Astrocyte (in vitro differentiated cells and primary cell): ENCODE data around the gene UBTD1. TPM values are rescaled to one million over a fixed set of nuclear protein-coding genes. Genes with fewer than 3 reads are reported as not detected.
"Not testable (repeated sequence)": the region's sequence is repeated elsewhere in the genome, so short reads cannot be mapped to it uniquely, and the experiment has no call there.

Experiments
- DNase-seq: peaks from one replicate; pipeline ENCODE4 v3.0.0-alpha.2; 2010; ENCODE audit warnings: low read depth
- FAIRE-seq: peaks from 2 replicates; lab custom pipeline; 2011; peaks lifted over from hg19 to GRCh38; lab: Jason Lieb, UNC
- H2AFZ ChIP-seq: 2 replicates; pipeline ENCODE4 v1.6.0; 2012; ENCODE audit warnings: low read depth, low read length, inconsistent platforms
- H3K27ac ChIP-seq: 2 replicates; pipeline ENCODE4 v1.5.1; 2011; ENCODE audit warnings: low read depth, low read length, inconsistent platforms
- H3K27me3 ChIP-seq: 2 replicates; pipeline ENCODE4 v1.6.0; 2011; ENCODE audit warnings: low read length, inconsistent platforms; ENCODE audit not compliant: insufficient read depth
- H3K36me3 ChIP-seq: 2 replicates; pipeline ENCODE4 v1.5.1; 2011; ENCODE audit warnings: low read length, inconsistent platforms; ENCODE audit not compliant: insufficient read depth
- H3K4me1 ChIP-seq: 2 replicates; pipeline ENCODE4 v1.5.1; 2011; ENCODE audit warnings: low read length, inconsistent platforms; ENCODE audit not compliant: insufficient read depth
- H3K4me2 ChIP-seq: 2 replicates; pipeline ENCODE4 v1.6.0; 2012; ENCODE audit warnings: low read length, inconsistent platforms
- H3K4me3 ChIP-seq: 2 replicates; pipeline ENCODE4 v1.5.1; 2011; ENCODE audit warnings: low read depth, mild to moderate bottlenecking, low read length, inconsistent platforms; ENCODE audit not compliant: insufficient read depth
- H3K79me2 ChIP-seq: 2 replicates; pipeline ENCODE4 v1.6.0; 2012; ENCODE audit warnings: mild to moderate bottlenecking, low read length, inconsistent platforms; ENCODE audit not compliant: insufficient read depth
- H3K9ac ChIP-seq: 2 replicates; pipeline ENCODE4 v1.6.0; 2012; ENCODE audit warnings: mild to moderate bottlenecking, low read length, inconsistent platforms
- H3K9me3 ChIP-seq: 2 replicates; pipeline ENCODE4 v1.5.1; 2012; ENCODE audit warnings: low read depth, mild to moderate bottlenecking, low read length, inconsistent platforms; ENCODE audit not compliant: insufficient read depth
- H4K20me1 ChIP-seq: 2 replicates; pipeline ENCODE4 v1.6.0; 2012; ENCODE audit warnings: low read length, inconsistent platforms; ENCODE audit not compliant: insufficient read depth
- H3K27ac Mint-ChIP-seq: one replicate; pipeline ENCODE4 v1.8.0; 2021; ENCODE audit warnings: mild to moderate bottlenecking, mixed read lengths; ENCODE audit not compliant: unreplicated experiment
- H3K27me3 Mint-ChIP-seq: one replicate; pipeline ENCODE4 v1.8.0; 2021; ENCODE audit warnings: low read depth, mixed read lengths; ENCODE audit not compliant: unreplicated experiment
- H3K36me3 Mint-ChIP-seq: one replicate; pipeline ENCODE4 v1.8.0; 2021; ENCODE audit warnings: low read depth, mixed read lengths; ENCODE audit not compliant: unreplicated experiment
- H3K4me1 Mint-ChIP-seq: one replicate; pipeline ENCODE4 v1.8.0; 2021; ENCODE audit warnings: low read depth, mixed read lengths; ENCODE audit not compliant: unreplicated experiment
- H3K4me3 Mint-ChIP-seq: one replicate; pipeline ENCODE4 v1.8.0; 2021; ENCODE audit warnings: mild to moderate bottlenecking, moderate library complexity, mixed read lengths; ENCODE audit not compliant: unreplicated experiment
- H3K9me3 Mint-ChIP-seq: one replicate; pipeline ENCODE4 v1.8.0; 2021; ENCODE audit warnings: mild to moderate bottlenecking, mixed read lengths; ENCODE audit not compliant: unreplicated experiment
- EZH2 ChIP-seq: IDR thresholded peaks from 2 replicates; pipeline ENCODE4 v1.6.1; 2012; ENCODE audit warnings: mild to moderate bottlenecking, low read length, inconsistent platforms; ENCODE audit not compliant: insufficient read depth
- total RNA-seq: library from RNA; stranded (reverse); gene quantifications from 2 replicates; pipeline ENCODE4 v1.2.1, GENCODE V29; 2021
- TF ChIP-seq, protein P1 (sequence below): IDR thresholded peaks from 2 replicates; pipeline ENCODE4 v1.5.1; 2011; ENCODE audit warnings: low read depth, mild to moderate bottlenecking, inconsistent platforms, low read length, moderate library complexity; ENCODE audit not compliant: insufficient read depth

Gene UBTD1
- total RNA-seq, 1 donor from 2014 or later: 73.1 TPM

DNA sequence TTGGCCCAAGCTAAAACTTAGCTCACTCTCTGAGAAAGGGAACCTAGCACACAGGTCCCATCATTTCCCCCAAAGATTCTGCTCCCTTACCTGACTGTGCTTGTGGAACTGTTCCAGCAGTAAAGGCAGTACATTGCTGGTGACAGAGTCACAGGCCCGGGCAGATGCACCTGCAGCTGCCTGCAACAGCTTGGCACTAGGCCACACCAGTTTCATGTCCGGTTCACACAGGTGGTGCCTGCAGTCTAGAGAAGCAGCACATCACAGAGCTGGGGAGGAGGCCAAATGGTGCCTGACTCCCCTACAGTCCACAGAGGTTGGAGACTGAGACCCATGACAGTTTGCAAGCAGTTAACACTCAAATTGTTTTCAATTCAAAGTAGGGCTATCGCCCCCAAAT, 30.6 kb upstream of the UBTD1 start:
- Mint-ChIP-seq H3K36me3 (peaks cover 19% of the 10 kb centered on the region), H3K4me3 (no peak overlapping the region), H3K9me3 (no peaks in the 10 kb centered on the region), H3K27me3 (no peaks in the 10 kb centered on the region), H3K27ac (no peak overlapping the region), H3K4me1 (peaks cover 6% of the 10 kb centered on the region)
- H3K4me1 ChIP-seq: peaks cover 5% of the 10 kb centered on the region
- H3K9ac ChIP-seq: no peak overlapping the region
- H3K27ac ChIP-seq: no peak overlapping the region
- DNase-seq: no peak
- no peak overlapping the region for H2AFZ ChIP-seq
- no peak for FAIRE-seq
- no peak overlapping the region for H3K4me2 ChIP-seq
- H3K4me3 ChIP-seq: no peak overlapping the region
- TF ChIP-seq, protein P1, sequence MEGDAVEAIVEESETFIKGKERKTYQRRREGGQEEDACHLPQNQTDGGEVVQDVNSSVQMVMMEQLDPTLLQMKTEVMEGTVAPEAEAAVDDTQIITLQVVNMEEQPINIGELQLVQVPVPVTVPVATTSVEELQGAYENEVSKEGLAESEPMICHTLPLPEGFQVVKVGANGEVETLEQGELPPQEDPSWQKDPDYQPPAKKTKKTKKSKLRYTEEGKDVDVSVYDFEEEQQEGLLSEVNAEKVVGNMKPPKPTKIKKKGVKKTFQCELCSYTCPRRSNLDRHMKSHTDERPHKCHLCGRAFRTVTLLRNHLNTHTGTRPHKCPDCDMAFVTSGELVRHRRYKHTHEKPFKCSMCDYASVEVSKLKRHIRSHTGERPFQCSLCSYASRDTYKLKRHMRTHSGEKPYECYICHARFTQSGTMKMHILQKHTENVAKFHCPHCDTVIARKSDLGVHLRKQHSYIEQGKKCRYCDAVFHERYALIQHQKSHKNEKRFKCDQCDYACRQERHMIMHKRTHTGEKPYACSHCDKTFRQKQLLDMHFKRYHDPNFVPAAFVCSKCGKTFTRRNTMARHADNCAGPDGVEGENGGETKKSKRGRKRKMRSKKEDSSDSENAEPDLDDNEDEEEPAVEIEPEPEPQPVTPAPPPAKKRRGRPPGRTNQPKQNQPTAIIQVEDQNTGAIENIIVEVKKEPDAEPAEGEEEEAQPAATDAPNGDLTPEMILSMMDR: no peak
- TF ChIP-seq EZH2: no peak
- H4K20me1 ChIP-seq: peaks cover 13% of the 10 kb centered on the region
- peaks cover 64% of the 10 kb centered on the region for H3K36me3 ChIP-seq
- H3K27me3 ChIP-seq: no peaks in the 10 kb centered on the region
- H3K79me2 ChIP-seq: no peaks in the 10 kb centered on the region
- no peaks in the 10 kb centered on the region for H3K9me3 ChIP-seq

DNA sequence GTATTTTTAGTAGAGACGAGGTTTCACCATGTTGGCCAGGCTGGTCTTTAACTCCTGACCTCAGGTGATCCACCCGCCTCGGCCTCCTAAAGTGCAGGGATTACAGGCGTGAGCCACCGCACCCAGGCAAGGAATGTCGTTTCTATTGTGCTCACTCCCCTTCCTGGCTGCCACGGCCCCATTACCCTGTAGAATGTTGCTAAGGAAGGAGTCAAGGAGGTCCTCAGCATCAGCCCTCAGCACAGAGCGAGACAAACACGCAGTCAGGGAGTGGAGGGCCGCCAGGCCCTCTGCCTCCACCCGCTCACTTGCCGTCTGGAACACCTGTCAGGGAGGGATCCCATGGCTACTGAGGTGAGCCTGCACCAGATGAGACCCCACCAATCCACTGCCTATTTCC, 29.9 kb upstream of the UBTD1 start:
- H2AFZ ChIP-seq, DNase-seq, FAIRE-seq, H3K9me3 ChIP-seq, H3K27me3 Mint-ChIP-seq, H3K27ac ChIP-seq, H3K27ac Mint-ChIP-seq, H3K4me1 Mint-ChIP-seq, H3K4me1 ChIP-seq, H3K9ac ChIP-seq, H3K9me3 Mint-ChIP-seq, H3K4me3 Mint-ChIP-seq, H3K27me3 ChIP-seq, H4K20me1 ChIP-seq, H3K79me2 ChIP-seq, H3K4me2 ChIP-seq, H3K4me3 ChIP-seq: not testable (repeated sequence)
- H3K36me3 ChIP-seq: peaks cover 64% of the 10 kb centered on the region
- H3K36me3 Mint-ChIP-seq: peaks cover 24% of the 10 kb centered on the region

DNA sequence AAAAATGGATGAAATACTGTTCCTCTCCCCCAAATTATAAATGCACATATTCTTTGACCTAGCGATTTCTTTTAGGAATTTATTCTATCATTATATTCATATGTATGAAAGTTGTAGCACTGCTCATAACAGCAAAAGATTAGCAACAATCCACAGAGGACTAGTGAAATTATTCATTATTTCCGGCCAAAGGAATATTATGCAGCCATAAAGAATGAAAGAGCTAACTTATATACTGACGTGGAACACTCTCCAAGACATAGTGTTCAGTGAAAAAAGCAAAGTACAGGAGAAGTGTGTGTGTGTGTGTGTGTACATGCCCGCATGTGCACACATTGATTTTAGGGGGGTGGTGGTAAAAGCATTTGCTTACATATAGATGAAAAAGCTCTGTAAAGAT, 23.8 kb upstream of the UBTD1 start:
- H3K27me3 ChIP-seq: no peaks in the 10 kb centered on the region
- no peak overlapping the region for H2AFZ ChIP-seq
- peaks cover 6% of the 10 kb centered on the region for H3K79me2 ChIP-seq
- H3K36me3 ChIP-seq: peaks cover 56% of the 10 kb centered on the region
- no peak overlapping the region for H3K4me3 ChIP-seq
- TF ChIP-seq, protein P1: no peak
- DNase-seq (no peak), FAIRE-seq (no peak)
- no peak overlapping the region for H3K27ac ChIP-seq
- no peak overlapping the region for H3K9ac ChIP-seq
- H4K20me1 ChIP-seq: peaks cover 22% of the 10 kb centered on the region
- peaks cover 5% of the 10 kb centered on the region for H3K4me1 ChIP-seq
- Mint-ChIP-seq H3K9me3 (no peaks in the 10 kb centered on the region), H3K27me3 (no peaks in the 10 kb centered on the region), H3K4me1 (peaks cover 8% of the 10 kb centered on the region), H3K4me3 (no peak overlapping the region), H3K27ac (peak overlapping the region; percentile 35), H3K36me3 (peaks cover 37% of the 10 kb centered on the region)
- no peak overlapping the region for H3K4me2 ChIP-seq
- no peaks in the 10 kb centered on the region for H3K9me3 ChIP-seq
